GM19351 (cell line): ENCODE results near the gene CDHR4.
"Not testable (repeated sequence)": the region's sequence is repeated elsewhere in the genome, so short reads cannot be mapped to it uniquely, and the experiment has no call there.

Source experiments
- ATAC-seq: cut with Tn5 transposase; IDR thresholded peaks from one replicate; pipeline ENCODE4 v1.9.1; 2021; ENCODE audit warnings: mild to moderate bottlenecking, moderate library complexity; ENCODE audit not compliant: unreplicated experiment

Gene CDHR4

GRCh38 chr3:49799761-49800160 lies at the start of gene CDHR4:
Gene CDHR4 (minus strand): TSS chr3:49799873. CDS start chr3:49799812, 61 bp downstream.
- no peak for ATAC-seq

GRCh38 chr3:49845694-49846093 lies 46.0 kb upstream of the CDHR4 start:
- no peak for ATAC-seq

DNA sequence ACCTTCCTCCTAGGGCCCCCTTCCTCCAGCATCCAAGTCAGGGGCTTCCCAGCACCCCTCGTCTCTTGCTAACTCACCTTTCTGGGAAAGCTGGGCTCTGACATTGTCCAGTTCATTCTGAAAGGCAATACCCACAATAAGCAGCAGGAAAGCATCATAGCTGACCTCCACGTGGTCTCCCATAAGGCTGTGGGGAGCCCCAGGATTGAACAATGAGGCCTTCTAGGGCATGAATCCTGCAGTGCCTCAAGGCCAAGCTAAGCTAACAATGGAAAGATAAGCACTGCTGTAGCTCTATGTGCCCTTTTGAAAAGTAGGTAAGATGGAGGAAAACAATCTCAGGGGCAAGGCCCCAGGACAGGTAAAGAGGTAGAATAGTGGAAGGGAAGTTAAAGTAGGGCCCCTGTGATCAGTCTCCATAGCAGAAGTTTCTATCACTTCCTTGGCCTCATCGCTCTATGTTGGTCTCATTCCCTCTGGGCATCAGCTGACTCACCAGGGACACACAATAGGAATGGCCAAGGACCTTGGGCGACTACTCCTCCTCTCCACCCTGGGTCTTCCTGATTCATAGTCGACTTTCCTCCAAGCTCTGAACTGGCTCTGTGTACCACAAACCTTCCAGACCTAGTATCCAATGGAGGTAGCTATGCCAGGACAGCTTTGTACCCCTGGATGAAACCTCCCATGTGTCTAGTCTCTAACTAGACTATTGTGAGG lies 45.0 kb upstream of the CDHR4 start:
- no peak for ATAC-seq

DNA sequence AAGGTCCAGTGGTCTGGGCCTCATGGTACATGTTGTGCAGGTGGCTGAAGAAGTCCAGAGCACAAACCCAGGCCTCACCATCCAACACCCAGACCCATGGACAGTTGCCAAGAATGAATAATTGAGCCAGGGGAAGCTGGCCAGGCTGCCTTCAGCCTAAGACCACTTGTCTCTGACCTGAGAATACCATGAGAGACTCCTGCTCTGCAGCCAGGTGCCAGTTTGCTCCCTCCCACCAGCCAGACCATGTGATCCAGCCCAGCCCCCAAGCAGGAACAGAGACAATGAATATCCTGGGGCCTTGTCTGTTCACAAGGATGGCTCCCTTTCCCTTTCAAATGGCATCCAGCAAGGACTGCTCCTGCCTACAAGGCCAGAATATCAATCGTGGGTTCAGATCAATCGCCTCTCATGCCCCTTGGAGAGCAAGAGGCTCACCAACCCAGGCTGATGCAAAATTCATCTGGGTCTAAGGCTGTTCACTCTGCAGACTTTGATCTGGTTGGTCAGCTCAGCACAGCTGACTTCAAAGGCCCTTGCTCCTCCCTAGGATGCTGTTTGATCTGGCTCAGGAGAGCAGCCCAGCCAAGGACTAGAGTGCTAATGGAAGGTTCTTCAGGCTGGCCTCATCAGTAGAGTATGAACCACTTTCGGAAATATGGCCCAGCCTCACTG lies 43.3 kb upstream of the CDHR4 start:
- ATAC-seq, result no peak

DNA sequence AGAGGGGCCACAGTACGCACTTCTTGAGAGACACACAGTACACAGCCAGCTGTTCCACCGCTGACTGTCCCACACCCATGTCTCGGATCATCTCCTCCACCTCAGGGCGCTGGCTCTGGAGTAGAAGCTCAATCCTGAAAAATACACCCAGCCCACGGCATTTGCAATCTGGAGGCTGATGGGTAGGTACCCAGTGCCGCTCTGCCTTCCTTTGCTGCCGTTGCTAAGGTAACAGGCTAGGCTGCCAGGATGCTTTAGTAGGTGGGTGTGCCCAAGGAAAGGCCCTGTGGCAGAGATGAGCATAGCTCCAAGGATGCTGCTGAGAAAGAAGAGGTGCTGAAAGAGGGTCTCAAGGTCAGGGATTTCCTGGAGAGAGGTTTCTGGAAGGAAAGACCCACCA lies 42.1 kb upstream of the CDHR4 start:
- no peak for ATAC-seq

DNA sequence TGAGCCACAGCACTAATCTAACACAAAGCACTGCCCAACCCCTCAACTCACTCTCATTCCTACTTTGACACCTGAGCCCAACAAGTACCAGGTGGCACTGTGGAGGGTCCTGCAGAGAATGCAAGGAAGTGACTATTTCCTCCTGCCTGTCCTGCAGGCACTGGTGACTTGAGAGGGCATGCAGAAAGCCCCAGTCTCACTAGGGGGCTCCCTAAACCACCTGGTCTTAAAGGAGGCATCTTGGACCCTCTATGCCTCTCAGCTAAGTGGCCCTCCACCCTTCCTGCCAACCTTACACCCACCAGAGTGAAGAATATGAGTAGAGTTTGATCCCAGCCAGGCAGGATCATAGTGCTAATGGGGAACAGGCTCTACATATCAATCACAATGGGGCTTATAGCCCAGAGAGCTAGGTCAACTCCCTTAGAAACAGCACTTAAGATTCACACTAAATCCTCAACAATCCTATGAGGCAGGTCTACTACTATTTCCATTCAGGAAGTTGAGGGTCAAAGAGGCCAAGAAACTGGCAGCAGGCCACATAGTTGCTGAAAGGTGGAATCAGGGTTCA lies 41.5 kb upstream of the CDHR4 start:
- ATAC-seq, result no peak

DNA sequence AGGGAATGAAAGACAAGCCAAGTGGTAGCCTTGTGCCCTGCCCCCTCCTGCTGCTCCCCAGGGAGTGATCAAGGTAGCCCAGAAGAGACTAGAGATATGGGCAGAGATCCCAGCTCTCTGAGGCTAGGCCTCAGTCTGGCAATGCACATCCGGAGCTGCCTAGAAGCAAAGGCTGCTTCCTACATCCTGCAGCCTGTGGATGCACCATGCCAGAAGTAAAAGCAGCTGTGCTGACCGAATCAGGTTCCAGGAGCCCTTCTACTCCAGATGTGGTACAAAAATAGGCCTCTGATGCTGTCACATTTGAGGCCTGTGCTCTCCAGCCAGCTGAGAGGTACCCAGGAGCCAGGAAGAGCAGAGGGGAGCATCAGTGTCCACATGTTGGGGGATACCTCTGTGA lies 40.7 kb upstream of the CDHR4 start:
- ATAC-seq, result no peak

DNA sequence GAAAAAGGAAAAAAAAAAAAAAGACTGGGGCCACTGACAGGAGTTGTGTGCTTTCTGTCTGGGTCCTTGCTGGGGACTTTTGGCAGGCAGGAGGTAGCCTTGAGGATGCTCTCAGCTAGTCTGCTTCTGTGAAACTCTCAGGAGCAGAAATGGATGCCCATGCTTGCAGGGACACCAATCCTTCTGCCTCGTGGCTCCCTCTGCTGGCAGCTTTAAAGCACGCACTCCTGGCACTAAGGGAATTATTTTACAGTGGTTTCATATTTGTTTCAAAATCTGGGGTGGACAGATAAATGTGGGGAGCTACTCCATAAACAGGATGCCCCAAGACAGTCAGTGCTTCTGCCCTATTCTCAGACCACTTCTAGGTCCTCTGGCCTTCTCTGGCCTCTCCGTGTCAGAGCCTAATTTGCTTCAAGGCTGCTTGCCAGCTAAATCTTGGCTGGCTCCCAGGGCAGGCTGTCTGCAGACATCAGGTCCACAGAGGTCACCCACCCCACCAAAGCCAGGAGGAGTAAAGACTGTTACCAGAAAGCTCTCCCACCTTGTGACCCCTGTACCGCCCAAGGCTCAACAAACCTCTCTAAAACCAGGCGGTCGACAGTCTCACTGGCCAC lies 39.6 kb upstream of the CDHR4 start:
- no peak for ATAC-seq

DNA sequence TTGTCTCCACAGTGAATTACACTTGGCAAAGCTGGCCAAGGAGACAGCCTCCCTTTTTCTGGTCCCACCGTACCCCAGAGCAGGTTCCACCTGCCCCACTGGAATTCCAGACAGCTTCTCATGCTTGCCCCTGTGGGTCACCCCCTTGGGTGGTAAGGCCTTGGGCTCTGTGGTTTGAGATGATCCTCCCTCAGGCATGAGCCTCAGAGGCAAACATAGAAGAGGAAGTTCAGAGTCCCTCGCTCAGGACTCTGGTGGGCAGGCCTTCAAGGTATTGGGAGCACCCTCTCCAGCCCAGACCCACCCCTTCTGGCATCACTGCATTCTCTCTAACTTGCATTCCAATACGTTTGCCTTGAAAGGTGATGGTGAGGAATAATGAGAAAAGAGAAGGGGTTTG lies 31.7 kb upstream of the CDHR4 start:
- ATAC-seq, result no peak

GRCh38 chr3:49826016-49826415 lies 26.3 kb upstream of the CDHR4 start:
- no peak for ATAC-seq

- ATAC-seq, result not testable (repeated sequence)
Measured at GRCh38 chr3:49823131-49823530, 23.5 kb upstream of the CDHR4 start.

- ATAC-seq, result peak; percentile 69
Measured at GRCh38 chr3:49813497-49814174, 14.0 kb upstream of the CDHR4 start, which contains the start of gene UBA7. Gene UBA7 (minus strand): TSS chr3:49813953. CDS start chr3:49813787, 166 bp downstream.

DNA sequence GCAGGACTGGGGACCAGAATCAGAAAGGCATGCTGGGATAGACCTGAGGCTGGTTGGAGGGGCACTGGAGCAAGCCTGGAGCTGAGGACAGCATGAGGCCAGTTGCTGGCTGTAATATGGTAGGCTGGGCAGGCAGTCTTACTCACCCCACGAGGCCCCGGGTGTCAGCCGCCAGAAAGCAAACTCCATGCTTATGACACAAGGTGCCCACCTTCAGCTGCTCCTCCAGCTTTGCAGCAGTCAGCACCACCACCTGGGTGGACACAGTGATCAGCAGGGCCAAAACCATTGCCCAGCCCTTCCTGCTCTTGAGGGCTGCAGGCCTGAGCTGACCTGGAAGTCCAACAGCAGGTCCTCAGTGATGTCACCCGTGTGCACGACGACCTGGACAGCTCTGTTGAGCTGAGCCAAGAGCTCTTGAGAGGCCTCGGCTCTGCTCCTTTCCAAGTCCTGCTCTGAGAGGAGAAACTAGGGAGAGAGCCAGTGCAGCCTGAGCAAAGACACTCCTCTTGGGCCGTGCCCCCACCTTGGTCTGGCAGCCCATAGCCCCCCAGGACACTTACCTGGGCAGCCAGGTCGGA lies 13.3 kb upstream of the CDHR4 start:
- ATAC-seq, result no peak

DNA sequence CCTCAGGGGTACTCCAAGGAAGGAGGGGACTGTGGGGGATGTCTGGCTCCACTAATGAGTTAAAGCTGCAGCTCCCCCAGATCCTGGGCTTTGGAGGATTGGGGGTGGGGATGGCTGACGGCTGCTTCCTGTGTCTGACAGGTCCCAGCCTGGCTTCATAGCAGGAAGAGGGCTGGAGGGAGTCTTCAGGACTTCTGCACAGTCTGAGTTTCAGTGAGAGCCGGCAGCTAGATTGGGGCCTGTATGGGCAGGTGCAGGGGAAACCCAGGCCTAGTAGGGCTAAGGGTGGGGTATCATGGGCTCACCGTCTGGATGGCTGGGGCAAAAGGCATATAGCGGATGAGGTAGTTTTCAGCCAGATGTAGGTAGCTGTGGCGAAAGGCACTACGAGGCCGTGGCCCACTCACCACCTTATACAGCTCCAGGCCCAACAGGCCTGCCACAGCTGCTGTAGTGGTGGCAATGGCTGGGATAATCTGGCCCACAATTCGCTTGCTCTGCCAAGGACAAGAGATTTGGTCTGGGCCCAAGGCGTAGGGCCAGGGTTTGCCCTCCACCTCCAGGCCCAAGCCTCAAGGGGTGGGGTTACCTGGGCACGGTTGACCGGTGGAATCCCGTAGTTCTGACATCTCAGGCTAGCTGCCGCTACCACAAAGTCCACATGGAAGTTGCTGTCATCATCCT lies 7.9 kb upstream of the CDHR4 start:
- no peak for ATAC-seq

DNA sequence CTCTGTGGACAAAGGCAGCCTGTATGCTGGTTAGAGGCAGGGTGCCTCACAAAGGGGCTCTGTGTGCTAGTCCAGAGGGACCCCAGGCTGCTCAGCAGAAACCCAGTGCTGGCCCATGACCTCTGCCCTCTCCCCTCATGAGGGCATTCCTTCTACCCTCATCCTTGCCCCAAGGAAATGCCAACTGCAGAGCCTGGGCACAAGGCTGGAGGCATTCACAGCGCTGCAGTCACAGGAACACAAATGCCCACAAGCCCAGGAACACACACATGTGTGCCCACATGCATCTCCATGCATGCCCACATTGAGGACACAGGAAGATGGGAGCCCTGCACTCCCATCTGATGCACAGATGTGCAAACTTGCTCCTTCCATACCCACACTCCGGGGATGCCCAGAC lies 7.2 kb upstream of the CDHR4 start:
- no peak for ATAC-seq

DNA sequence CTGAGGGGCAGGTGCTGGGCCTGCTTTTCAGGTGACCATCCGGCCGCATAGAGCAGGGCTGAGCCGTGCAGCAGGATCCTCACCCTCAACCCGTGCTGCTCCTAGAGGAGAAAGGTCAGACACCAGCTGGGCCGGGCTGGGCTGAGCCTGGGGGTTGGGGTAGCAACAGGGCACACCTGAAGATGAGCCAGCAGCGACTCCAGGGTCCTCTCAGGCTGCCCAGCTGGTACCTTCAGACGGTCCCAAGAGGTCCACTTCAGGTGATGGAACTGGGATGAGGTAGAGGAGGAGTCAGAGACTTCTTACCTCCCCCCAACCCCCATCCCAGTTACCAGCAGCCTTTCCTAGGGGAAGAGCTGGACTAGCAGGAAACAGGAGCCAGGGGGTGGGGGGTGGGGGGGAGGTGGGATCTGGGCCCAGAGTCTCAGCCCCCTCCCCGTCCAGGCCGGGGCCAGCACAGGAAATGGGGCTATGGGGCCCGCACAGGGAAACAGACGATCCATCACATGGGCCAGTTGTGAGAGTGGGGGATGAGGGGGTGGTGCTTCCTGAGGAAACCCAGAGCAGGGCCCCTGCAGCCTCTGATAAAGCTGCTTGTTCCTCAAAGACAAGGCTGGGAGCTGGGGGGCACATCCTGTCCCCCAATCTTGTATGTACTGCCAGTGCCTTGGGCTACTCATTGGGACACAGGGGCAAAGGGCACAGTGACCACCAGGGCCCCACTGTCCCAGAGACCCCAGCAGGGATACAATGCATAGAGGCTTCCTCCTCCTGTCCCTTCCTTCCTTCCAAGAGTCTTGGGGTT lies 6.4 kb upstream of the CDHR4 start:
- no peak for ATAC-seq

DNA sequence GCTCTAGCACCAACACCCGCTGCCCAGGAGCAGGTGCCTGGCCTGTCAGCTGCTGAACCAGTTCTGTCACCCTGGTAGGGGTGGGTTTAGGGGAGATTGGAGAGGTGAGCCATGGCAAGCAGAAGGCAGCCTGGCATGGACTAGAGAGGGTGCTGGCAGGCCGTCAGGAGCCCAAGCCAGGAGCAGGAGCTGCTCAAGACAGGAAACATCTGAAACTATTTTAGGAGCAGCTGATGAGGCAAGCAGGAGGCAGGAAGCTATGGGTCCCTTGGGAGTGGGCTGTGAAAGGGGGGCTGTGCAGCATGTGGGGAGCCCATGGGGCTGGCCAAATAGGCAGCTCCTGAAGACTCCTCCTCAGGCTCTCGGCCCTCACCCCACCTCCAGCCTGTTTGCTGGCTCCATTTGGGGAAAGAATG lies 5.7 kb upstream of the CDHR4 start:
- no peak for ATAC-seq

- ATAC-seq, result no peak
Measured at GRCh38 chr3:49804141-49805041, 4.7 kb upstream of the CDHR4 start.
